ENCODE results near the gene STARD8. TPM values are rescaled to one million over a fixed set of nuclear protein-coding genes. Genes with fewer than 3 reads are reported as not detected.
"Not testable (repeated sequence)": the region's sequence is repeated elsewhere in the genome, so short reads cannot be mapped to it uniquely, and the experiment has no call there.

STARD8 gene
- total RNA-seq, 1 donor from 2014 or later: 12.7 TPM

DNA sequence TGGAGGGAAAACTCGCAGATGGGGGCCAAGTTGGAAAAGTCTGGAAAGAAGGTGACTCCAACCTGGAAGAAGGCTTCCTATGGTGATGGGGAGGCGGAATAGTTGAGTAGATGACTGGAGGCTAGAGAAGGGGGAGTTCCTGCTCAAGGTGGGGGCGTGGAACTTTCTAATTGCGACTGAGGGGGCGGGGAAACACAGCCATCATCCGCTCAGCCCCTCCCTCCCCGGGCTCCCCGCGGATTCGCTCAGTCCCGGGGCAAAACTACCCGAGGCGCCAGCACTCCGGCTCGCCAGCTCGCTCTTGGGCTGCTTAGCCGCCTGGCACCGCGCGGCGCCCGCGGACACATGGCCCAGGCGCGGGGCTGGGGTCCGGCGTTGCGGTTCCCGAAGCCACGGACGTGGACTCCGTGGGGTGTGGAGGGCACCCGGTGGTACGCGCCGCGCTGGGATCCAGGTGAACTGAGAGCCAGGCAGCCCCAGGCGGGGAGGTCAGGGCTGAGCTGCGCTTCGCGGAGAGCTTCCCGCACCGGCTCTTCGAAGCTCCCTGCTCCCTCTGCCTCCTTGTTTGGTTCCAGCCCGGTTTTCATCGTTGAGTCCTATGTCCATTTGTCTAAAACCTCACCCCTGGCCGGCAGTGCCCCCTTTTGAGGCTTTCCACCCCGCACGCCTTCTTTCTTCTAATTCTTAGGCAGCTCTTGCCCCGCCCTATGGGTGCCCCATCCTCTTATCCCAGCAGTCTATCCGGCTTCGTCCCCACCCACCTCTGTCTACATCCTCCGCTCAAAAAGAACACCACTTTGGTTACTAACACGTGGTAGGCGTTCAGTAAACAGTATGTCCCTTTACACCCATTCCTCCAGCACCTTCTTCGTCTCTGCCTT is 38.9 kb downstream of the STARD8 start:
- no peak for DNase-seq (ENCODE audit: extremely low read depth, low read depth, low spot score)

DNA sequence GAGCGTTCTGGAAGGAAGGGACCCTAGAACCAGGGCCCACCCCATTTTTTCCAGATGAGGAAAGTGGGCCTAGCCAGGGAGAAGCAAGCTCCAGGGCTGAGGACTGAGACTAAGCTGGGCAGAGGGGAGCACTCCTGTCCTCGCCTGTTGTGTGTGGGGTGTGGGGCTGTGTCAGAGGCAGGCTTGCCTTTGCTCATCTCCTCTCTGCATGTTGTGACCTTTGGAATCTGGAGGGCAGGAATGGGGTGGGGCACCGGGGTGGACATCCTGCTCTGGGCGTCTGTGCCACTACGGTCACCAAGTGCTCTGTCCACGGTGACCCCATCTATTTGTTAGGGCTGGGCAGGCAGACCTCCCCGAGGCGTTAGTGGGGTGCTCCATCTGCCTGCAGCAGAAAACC is 41.5 kb downstream of the STARD8 start:
- not testable (repeated sequence) for DNase-seq (ENCODE audit: extremely low read depth, low read depth, low spot score)

GRCh38 chrX:68690936-68691501 is 43.6 kb downstream of the STARD8 start:
- DNase-seq (ENCODE audit: extremely low read depth, low read depth, low spot score): no peak

DNA sequence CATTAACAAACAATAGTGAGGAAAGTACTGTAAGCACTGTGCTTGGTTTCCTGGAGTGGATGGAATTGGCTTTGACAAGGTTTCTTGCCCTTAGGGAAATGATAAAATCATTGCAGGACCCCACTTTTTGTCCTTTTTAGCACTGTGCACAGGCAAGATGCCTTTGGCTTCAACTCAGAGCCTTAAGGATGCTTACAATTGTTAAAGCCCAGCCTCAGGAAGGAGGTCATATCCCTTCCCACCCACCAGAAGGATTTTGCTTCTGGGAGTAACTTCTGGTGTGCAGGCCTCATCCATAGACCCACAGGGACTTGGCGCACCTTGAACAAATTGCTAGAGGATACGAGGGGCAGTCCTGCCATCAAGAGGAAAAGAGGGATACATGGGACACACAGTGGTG is 44.5 kb downstream of the STARD8 start:
- DNase-seq (ENCODE audit: extremely low read depth, low read depth, low spot score): no peak

DNA sequence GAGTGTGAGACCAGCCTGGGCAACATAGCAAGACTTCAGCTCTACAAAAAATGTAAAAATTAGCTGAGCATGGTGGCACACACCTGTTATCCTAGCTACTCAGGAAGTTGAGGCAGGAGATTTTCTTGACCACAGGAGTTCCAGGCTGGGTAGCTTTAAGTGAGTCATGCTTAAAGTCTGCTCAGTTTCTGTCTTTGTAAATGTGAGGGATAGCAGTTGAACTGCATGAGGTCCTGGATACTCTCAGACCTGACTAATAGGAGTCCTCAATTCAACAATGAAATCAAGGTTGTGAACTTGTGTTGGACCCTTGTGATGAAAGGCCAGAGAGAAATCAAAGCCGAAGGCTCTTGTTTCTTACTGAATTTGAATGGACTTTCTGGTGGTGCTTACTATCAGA is 45.2 kb downstream of the STARD8 start:
- DNase-seq (ENCODE audit: extremely low read depth, low read depth, low spot score): no peak

DNA sequence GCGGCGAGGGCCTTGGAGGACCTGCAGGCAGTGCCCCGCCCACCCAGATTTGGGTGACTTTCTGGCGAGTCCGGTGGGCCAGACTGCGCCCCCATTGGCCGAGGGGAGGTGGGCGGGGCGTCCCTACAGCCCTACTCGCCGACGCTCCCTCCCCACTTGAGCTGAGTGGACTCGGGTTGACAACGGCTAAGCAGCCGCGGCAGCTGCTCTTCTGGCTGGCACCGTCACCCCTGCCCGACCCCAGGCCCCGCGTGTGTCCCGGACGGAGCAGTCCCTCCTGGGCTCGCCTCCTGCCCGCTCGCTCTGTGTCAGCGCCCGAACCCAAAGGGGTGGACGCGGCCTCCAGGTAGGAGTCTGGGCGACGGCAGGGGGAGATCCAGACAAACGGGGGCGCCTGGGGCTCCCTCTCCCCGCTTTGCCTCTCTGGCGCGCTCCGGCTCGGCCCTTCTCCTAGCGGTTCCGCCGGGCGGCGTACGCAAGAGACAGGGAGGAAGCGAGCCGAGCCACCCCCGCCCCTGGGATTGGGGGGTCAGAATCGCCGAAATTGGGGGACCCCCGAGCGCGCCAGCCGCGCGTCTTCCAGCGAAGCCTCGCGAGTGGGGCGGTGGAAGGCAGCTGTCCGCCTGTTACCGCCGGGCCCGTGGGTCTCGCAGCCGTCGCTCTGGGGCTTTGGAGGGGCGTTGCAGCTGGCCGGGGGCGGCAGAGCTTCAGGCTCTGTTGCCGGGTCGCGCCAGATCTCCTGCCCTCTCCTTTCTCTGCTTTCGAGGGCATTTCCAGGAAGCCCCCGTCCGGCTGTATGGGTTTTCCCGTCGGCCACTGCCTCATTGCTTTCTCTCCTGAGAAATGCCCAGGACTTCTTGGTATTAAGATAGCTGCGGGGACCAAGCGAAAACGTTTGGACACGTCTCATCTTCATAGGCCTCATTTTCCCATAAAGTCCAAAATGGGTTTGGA is 46.3 kb downstream of the STARD8 start:
- DNase-seq (ENCODE audit: extremely low read depth, low read depth, low spot score): no peak

GRCh38 chrX:68694435-68695205 is 47.2 kb downstream of the STARD8 start:
- no peak for DNase-seq (ENCODE audit: extremely low read depth, low read depth, low spot score)

GRCh38 chrX:68695206-68695845 is 47.9 kb downstream of the STARD8 start:
- DNase-seq (ENCODE audit: extremely low read depth, low read depth, low spot score): no peak

DNA sequence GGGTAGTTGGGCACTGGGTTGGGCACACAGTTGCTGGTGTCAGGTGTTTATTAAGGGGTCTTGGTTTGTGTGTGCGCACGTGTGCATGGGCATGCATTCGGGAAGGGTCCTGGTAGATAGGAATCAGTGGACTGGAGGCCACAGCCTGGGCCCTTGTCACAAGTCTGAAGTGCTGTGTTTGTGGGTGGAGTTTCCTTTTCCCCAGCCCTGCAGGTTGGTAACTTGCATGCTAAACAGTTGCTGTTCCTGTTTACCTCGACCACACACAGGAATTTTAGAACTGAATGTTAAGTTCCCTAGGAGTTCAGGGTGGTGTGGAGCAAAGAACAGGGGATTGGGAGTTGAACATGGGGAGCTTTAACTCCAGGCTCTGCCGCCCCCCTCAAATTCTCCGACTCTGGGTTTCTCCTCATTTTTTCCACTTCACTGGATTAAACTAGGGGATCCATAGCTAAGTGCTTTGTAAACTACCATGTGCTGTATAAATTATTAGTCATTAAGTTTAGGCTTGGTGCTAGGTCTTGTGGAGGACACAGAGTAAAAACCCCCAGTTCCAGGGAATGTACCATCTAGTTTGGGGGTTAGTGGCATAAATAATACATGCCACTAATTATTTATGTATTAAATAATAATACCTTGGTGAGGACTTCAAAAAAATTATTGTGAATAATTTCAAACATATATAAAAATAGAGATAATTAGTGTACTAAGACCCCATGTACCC is 49.0 kb downstream of the STARD8 start:
- DNase-seq (ENCODE audit: extremely low read depth, low read depth, low spot score): no peak

GRCh38 chrX:68697036-68697435 is 49.6 kb downstream of the STARD8 start:
- no peak for DNase-seq (ENCODE audit: extremely low read depth, low read depth, low spot score)

DNA sequence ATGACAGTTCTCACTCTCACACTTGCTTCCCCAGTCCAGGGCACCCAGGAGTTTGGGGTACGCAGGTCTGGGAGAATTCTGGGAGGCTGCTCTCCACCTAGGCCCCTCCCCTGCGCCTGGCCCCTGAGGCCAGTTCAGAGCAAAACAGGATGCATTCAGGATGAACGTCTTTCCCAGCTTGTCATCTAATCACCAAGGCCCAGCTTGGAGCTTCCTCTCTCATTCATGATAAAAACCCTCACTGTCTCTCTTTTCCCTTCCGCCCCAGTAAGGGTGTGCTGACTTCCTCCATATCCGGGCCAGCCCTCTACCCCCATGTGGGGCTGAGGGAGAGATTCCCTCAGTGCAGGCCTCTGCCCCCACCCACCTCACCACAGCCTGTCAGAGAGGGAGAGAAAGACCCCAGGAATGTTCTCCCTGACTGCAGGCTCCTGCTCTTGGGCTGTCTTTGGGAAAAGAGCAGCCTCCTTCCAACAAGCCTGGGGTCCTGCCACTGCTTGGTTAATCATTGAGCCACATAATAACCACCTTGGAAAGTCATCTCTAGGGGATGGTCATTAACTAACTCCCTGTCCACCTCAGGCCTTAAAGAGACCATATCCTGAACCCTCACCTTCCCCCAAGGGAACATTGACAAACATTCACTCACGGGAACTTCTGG is 50.1 kb downstream of the STARD8 start:
- no peak for DNase-seq (ENCODE audit: extremely low read depth, low read depth, low spot score)

- DNase-seq (ENCODE audit: extremely low read depth, low read depth, low spot score): no peak
These were observed 51.5 kb downstream of the STARD8 start for GRCh38 chrX:68698942-68699341.

- no peak for DNase-seq (ENCODE audit: extremely low read depth, low read depth, low spot score)
These were observed 52.7 kb downstream of the STARD8 start for GRCh38 chrX:68699960-68700746.

- DNase-seq (ENCODE audit: extremely low read depth, low read depth, low spot score): no peak
These were observed 55.9 kb downstream of the STARD8 start for GRCh38 chrX:68703369-68703768.

DNA sequence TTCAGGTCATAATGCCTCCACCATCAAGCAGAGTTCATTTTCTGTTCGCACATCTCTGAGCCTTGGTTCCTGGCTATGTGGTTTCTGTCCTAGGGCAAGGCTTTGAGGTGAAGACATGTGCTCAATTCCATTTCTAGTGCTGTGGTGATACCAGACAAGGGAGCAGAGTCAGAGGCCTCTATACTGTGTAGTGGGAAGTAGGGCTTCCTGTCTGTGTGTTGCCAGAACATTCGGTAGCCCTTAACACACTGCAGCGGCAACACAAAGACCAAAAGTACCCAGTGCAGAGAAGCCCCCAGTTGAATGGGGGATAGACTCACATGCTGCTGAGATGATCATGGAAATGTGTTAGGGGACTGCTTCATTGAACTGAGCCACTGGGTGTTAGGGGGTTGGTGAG is 56.4 kb downstream of the STARD8 start:
- DNase-seq (ENCODE audit: extremely low read depth, low read depth, low spot score): no peak

DNA sequence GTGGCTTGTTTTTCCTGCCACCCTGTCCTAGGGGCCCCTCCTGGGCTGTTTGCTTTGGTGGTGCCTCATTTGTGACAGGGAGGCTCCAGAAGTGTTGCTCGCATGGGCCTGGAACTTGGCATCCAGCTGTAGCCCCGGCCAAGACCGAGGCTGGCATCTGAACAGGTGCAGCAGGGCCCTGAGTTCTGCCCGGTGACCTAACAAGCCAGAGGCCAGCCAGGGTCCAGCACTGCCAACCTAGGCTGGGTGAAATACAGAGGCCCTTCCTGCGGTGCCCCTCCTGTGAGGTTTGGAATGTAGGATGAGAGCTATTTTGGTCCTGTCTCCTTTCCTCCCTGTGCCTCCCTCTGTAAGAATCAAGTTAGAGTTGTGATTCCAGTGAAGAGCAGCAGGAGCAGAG is 58.5 kb downstream of the STARD8 start:
- no peak for DNase-seq (ENCODE audit: extremely low read depth, low read depth, low spot score)

GRCh38 chrX:68708503-68709290 is 61.2 kb downstream of the STARD8 start:
- no peak for DNase-seq (ENCODE audit: extremely low read depth, low read depth, low spot score)
